K562 (cell line): ENCODE results near the gene SERGEF. TPM values are rescaled to one million over a fixed set of nuclear protein-coding genes. Genes with fewer than 3 reads are reported as not detected.

Experiments used
- ATAC-seq: fragments of 200-7000 bp; cut with Tn5 transposase; 3 replicates; pipeline ENCODE4 v1.9.1; 2020; ENCODE audit warnings: moderate library complexity
- BruUV-seq: library from RNA; stranded (reverse); fragments of 400-500 nt; replicated peaks from 2 replicates; lab custom pipeline; 2021; lab: Mats Ljungman, UMichigan
- CTCF ChIA-PET: fragments of 300-600 bp; formaldehyde crosslinking; extraction: SDS; loops from one replicate; lab custom pipeline; 2021; ENCODE audit warnings: low intra/inter-chr PET ratio; lab: Yijun Ruan, JAX
- POLR2A ChIA-PET: fragments of 300-600, 350-650 bp; sonication (Branson Sonifier 250); formaldehyde crosslinking; extraction: SDS; loops from one replicate; lab custom pipeline; 2021; ENCODE audit warnings: antibody characterized with exemption, inconsistent platforms; lab: Yijun Ruan, JAX
- DNase-seq, 4 experiments: peaks; one replicate each; pipeline versions ENCODE4 v3.0.0 to v3.0.0-alpha.2; 2011 to 2018; ENCODE audit warnings: low spot score in 3 of 4, mixed read lengths in 3 of 4; ENCODE audit errors: extremely low read depth in 1 of 4
- FAIRE-seq: peaks from 2 replicates; lab custom pipeline; 2011; peaks lifted over from hg19 to GRCh38; lab: Jason Lieb, UNC
- H2AFZ ChIP-seq: 2 replicates; pipeline ENCODE4 v1.6.0; 2011; ENCODE audit warnings: low read depth, low read length, control low read depth, inconsistent platforms
- H3K27ac ChIP-seq: fragments of 200-600 bp; 3 replicates; pipeline ENCODE4 v1.8.0; 2011; ENCODE audit warnings: low read depth, mild to moderate bottlenecking, control low read depth, inconsistent platforms, low read length, moderate library complexity, mixed read lengths; ENCODE audit errors: extremely low read depth
- H3K27me3 ChIP-seq, 2 experiments: fragments of 300-600 bp in 1 of 2; 2 replicates in 1 of 2; 3 replicates in 1 of 2; pipeline versions ENCODE4 v1.6.0 to v1.8.0; 2011; ENCODE audit warnings: inconsistent platforms in 2 of 2, low read length in 2 of 2, mild to moderate bottlenecking in 1 of 2, mixed read lengths in 1 of 2, moderate library complexity in 1 of 2; ENCODE audit not compliant: control insufficient read depth in 2 of 2, insufficient read depth in 2 of 2
- H3K36me3 ChIP-seq: fragments of 300-600 bp; 3 replicates; pipeline ENCODE4 v1.8.0; 2011; ENCODE audit warnings: mild to moderate bottlenecking, low read length, inconsistent platforms; ENCODE audit not compliant: control insufficient read depth, insufficient read depth
- H3K4me1 ChIP-seq, 2 experiments: fragments of 200-600 bp in 1 of 2; replicated peaks in 1 of 2; 2 replicates in 1 of 2; 3 replicates in 1 of 2; pipeline versions ENCODE4 v1.5.1 to v1.8.0; 2011; ENCODE audit warnings: inconsistent platforms in 2 of 2, low read length in 2 of 2, mild to moderate bottlenecking in 1 of 2, mixed read lengths in 1 of 2, moderate library complexity in 1 of 2; ENCODE audit not compliant: control insufficient read depth in 2 of 2, insufficient read depth in 2 of 2
- H3K4me2 ChIP-seq: 2 replicates; pipeline ENCODE4 v1.6.1; 2011; ENCODE audit warnings: low read length, control low read depth, inconsistent platforms, mixed read lengths; ENCODE audit not compliant: insufficient read depth
- H3K4me3 ChIP-seq: fragments of 200-600 bp; sonication (generic), shearing (Covaris generic); 2 replicates; pipeline ENCODE4 v1.5.1; 2016; ENCODE audit warnings: control low read depth, inconsistent platforms
- H3K79me2 ChIP-seq: fragments of 200-600 bp; 3 replicates; pipeline ENCODE4 v1.8.0; 2011; ENCODE audit warnings: low read length, inconsistent platforms; ENCODE audit not compliant: control insufficient read depth, insufficient read depth
- H3K9ac ChIP-seq, 2 experiments: 2 replicates each; pipeline versions ENCODE4 v1.6.0 to v1.6.1; 2011; ENCODE audit warnings: low read depth in 2 of 2, low read length in 2 of 2, control low read depth in 1 of 2, inconsistent platforms in 1 of 2, mild to moderate bottlenecking in 1 of 2, mixed read lengths in 1 of 2; ENCODE audit not compliant: insufficient read depth in 1 of 2
- H3K9me1 ChIP-seq: one replicate; pipeline ENCODE4 v1.6.0; 2011; ENCODE audit warnings: inconsistent platforms, mild to moderate bottlenecking, low read length, moderate library complexity; ENCODE audit not compliant: control insufficient read depth, insufficient read depth
- H3K9me3 ChIP-seq: replicated peaks from 2 replicates; pipeline ENCODE4 v1.5.1; 2011; ENCODE audit warnings: low read depth, low read length, inconsistent platforms; ENCODE audit not compliant: control insufficient read depth, insufficient read depth
- H4K20me1 ChIP-seq: replicated peaks from 2 replicates; pipeline ENCODE4 v1.6.1; 2011; ENCODE audit warnings: low read length, inconsistent platforms, mixed read lengths; ENCODE audit not compliant: control insufficient read depth, insufficient read depth
- GABPA ChIP-seq: fragments of 200-800 bp; sonication (Bioruptor generic); conservative IDR thresholded peaks from 2 replicates; pipeline ENCODE4 v1.6.1; 2016; ENCODE audit warnings: low read depth, missing genetic modification characterization, missing compliant biosample characterization
- HDAC1 ChIP-seq, 2 experiments: fragments of 450-650 bp; IDR thresholded peaks; 2 replicates each; pipeline ENCODE4 v1.6.1; 2016 to 2017; ENCODE audit warnings: inconsistent platforms in 1 of 2, mild to moderate bottlenecking in 1 of 2, moderate library complexity in 1 of 2
- PML ChIP-seq: IDR thresholded peaks from 2 replicates; pipeline ENCODE4 v1.6.1; 2012; ENCODE audit warnings: low read length, inconsistent platforms
- POLR2A ChIP-seq: fragments of 450-650 bp; conservative IDR thresholded peaks from 2 replicates; pipeline ENCODE4 v1.6.1; 2016
- WGBS: fragments of 100-300 bp; shearing (Covaris generic); methylation state at CpG from one replicate; pipeline ENCODE4 v1.1.6; 2016; ENCODE audit warnings: low coverage, mixed read lengths; ENCODE audit not compliant: insufficient coverage; ENCODE audit errors: missing lambda C conversion rate; 5-methylcytosine and 5-hydroxymethylcytosine counted together
- in situ Hi-C: fragments of 300-500 bp; cut with MboI; formaldehyde crosslinking; loops from 4 replicates; pipeline ENCODE4 v1.15.0; 2018; ENCODE audit warnings: inconsistent platforms, mixed read lengths
- intact Hi-C: fragments of 100-400 bp; cut with micrococcal nuclease; formaldehyde crosslinking; loops from 2 replicates; pipeline ENCODE4 v1.14.2; 2022
- polyA plus RNA-seq, 8 experiments: library from polyadenylated mRNA; depleted of rRNA in 4 of 8; stranded (reverse) in 5 of 8; unstranded in 3 of 8; fragments of >200 nt; fragmentation: Nextera tagmentation in 2 of 8; fragmentation: Illumina TruSeq in 1 of 8; extraction: Ambion mirVana in 2 of 8; extraction: Trizol in 1 of 8; gene quantifications; 2 replicates each; pipeline versions ENCODE4 v1.2.1 to v1.2.3, GENCODE V29; 2011 to 2014; ENCODE audit warnings: inconsistent platforms in 1 of 8, missing spikeins in 1 of 8
- total RNA-seq, 7 experiments: library from RNA; depleted of rRNA in 6 of 7; stranded (reverse); fragments of >200 nt in 6 of 7; fragmentation: Illumina TruSeq in 2 of 7; extraction: Trizol in 2 of 7; gene quantifications; 2 replicates each; pipeline versions ENCODE4 v1.2.1 to v1.2.3, GENCODE V29; 2011 to 2021; ENCODE audit warnings: low replicate concordance in 1 of 7
- TF ChIP-seq, protein P1 (sequence below), 2 experiments: fragments of 450-650 bp; formaldehyde crosslinking in 1 of 2; IDR thresholded peaks; 2 replicates each; pipeline versions ENCODE4 v1.4.0 to v1.6.1; 2014 to 2020; ENCODE audit warnings: mild to moderate bottlenecking in 2 of 2, borderline replicate concordance in 1 of 2, low read depth in 1 of 2

Gene SERGEF
- total and polyA plus RNA-seq, 9 of the 15 experiments (the other 6 are each of a cell fraction or from before 2014, with no cell fraction given): 10.2 to 28.0 (median 19.9) TPM

DNA sequence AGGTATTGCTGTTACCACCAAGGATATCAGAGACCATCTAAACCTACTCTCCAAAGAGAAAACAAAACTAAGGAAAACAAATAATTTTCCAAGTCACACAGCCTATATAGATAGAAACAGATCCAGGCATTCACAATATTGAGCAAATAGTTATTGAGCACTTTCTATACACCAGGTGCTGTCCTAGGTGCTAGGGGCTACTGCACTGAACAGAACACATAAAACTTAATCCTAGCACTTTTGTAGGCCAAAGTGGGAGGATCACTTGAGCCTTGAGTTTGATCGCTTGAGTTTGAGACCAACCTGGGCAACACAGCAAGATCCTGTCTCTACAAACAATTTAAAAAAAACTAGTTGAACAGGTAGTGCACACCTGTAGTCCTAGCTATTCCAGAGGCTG lies 44.6 kb downstream of the SERGEF start:
- no peaks in the 10 kb centered on the region; the same call in 2 of the 3 replicates for H3K36me3 ChIP-seq
- DNase-seq (no peak), FAIRE-seq (no peak), ATAC-seq (no peak)
- no peak overlapping the region for H3K4me3 ChIP-seq
- H3K4me1 ChIP-seq: no peaks in the 10 kb centered on the region
- H3K4me2 ChIP-seq: no peak overlapping the region
- in situ Hi-C loops: no loop called here
- no peak overlapping the region for H3K27ac ChIP-seq
- H3K9me3 ChIP-seq: no peaks in the 10 kb centered on the region
- no peaks in the 10 kb centered on the region for H3K79me2 ChIP-seq
- H2AFZ ChIP-seq: no peak overlapping the region
- TF ChIP-seq GABPA (no peak), HDAC1 (IDR thresholded peaks at IDR 0.05) (no peak), PML (no peak), POLR2A (no peak)
- TF ChIP-seq, protein P1, sequence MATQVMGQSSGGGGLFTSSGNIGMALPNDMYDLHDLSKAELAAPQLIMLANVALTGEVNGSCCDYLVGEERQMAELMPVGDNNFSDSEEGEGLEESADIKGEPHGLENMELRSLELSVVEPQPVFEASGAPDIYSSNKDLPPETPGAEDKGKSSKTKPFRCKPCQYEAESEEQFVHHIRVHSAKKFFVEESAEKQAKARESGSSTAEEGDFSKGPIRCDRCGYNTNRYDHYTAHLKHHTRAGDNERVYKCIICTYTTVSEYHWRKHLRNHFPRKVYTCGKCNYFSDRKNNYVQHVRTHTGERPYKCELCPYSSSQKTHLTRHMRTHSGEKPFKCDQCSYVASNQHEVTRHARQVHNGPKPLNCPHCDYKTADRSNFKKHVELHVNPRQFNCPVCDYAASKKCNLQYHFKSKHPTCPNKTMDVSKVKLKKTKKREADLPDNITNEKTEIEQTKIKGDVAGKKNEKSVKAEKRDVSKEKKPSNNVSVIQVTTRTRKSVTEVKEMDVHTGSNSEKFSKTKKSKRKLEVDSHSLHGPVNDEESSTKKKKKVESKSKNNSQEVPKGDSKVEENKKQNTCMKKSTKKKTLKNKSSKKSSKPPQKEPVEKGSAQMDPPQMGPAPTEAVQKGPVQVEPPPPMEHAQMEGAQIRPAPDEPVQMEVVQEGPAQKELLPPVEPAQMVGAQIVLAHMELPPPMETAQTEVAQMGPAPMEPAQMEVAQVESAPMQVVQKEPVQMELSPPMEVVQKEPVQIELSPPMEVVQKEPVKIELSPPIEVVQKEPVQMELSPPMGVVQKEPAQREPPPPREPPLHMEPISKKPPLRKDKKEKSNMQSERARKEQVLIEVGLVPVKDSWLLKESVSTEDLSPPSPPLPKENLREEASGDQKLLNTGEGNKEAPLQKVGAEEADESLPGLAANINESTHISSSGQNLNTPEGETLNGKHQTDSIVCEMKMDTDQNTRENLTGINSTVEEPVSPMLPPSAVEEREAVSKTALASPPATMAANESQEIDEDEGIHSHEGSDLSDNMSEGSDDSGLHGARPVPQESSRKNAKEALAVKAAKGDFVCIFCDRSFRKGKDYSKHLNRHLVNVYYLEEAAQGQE (IDR thresholded peaks at IDR 0.05; ENCODE audit: borderline replicate concordance): peak; percentile 46; the same call in 1 of the 2 replicates
- TF ChIP-seq, protein P1 (CRISPR knock-in tag; IDR thresholded peaks at IDR 0.05; ENCODE audit: low read depth): no peak
- H3K27me3 ChIP-seq: no peaks in the 10 kb centered on the region
- H3K9ac ChIP-seq: no peak overlapping the region
- intact Hi-C loops: loop anchor here (10.0 kb wide), 1 partner anchor 63 kb away; no protein-coding TSS in a partner anchor
- WGBS: 94% methylated on average over 1 of the region's 1 CpG
- no peaks in the 10 kb centered on the region; the same call in none of the 2 replicates for H4K20me1 ChIP-seq
- POLR2A ChIA-PET: interaction anchor here (0.6 to 1.4 kb wide), 3 partner anchors 13 to 334 kb away, joined by 3 to 4 read pairs (median 3); no protein-coding TSS in a partner anchor
- no TSS peak for BruUV-seq
- CTCF ChIA-PET: no interaction called here
- H3K9me1 ChIP-seq: no peaks in the 10 kb centered on the region
